PFSK-1 (cell line): ENCODE data around the gene OPA1.

Source experiments
- FOXP2 ChIP-seq: optimal IDR thresholded peaks from 2 replicates; pipeline ENCODE3; 2011; ENCODE audit warnings: borderline replicate concordance, control low read depth, inconsistent platforms; ENCODE audit not compliant: insufficient read depth; ENCODE audit errors: extremely low read length, extremely low read depth
- POLR2AphosphoS5 ChIP-seq: IDR thresholded peaks from 2 replicates; pipeline ENCODE4 v1.6.1; 2012; ENCODE audit warnings: low read depth, mild to moderate bottlenecking, control low read depth, low read length, moderate library complexity
- REST ChIP-seq, 2 experiments: IDR thresholded peaks; 2 replicates each; pipeline versions ENCODE4 v1.6.1 to v1.8.0; 2011 to 2012; ENCODE audit warnings: low read depth in 2 of 2, low read length in 2 of 2, control low read depth in 1 of 2, inconsistent platforms in 1 of 2, mild to moderate bottlenecking in 1 of 2, moderate library complexity in 1 of 2; ENCODE audit not compliant: insufficient read depth in 1 of 2
- SIN3A ChIP-seq: IDR thresholded peaks from 2 replicates; pipeline ENCODE4 v1.6.1; 2012; ENCODE audit warnings: mild to moderate bottlenecking, low read length, moderate library complexity, borderline replicate concordance; ENCODE audit not compliant: insufficient read depth
- TAF1 ChIP-seq: IDR thresholded peaks from 2 replicates; pipeline ENCODE4 v1.6.1; 2012; ENCODE audit warnings: low read length, control low read depth, borderline replicate concordance; ENCODE audit not compliant: insufficient read depth

OPA1 gene

GRCh38 chr3:193743702-193744047 is 150.7 kb downstream of the OPA1 start:
- no peak for TF ChIP-seq POLR2AphosphoS5
- no peak for TF ChIP-seq TAF1
- TF ChIP-seq SIN3A = no peak
- TF ChIP-seq REST (IDR thresholded peaks at IDR 0.05; ENCODE audit: insufficient read depth in 1 of 2, low read depth in 2 of 2, low read length in 2 of 2) = no peak
- TF ChIP-seq FOXP2 = no peak

GRCh38 chr3:193744048-193744821 is 151.2 kb downstream of the OPA1 start:
- TF ChIP-seq REST (IDR thresholded peaks at IDR 0.05; ENCODE audit: insufficient read depth in 1 of 2, low read depth in 2 of 2, low read length in 2 of 2) (no peak), TAF1 (no peak), POLR2AphosphoS5 (no peak), FOXP2 (no peak), SIN3A (no peak)

GRCh38 chr3:193744822-193745684 is 152.0 kb downstream of the OPA1 start:
- TF ChIP-seq REST (IDR thresholded peaks at IDR 0.05; ENCODE audit: insufficient read depth in 1 of 2, low read depth in 2 of 2, low read length in 2 of 2) (no peak), POLR2AphosphoS5 (no peak), FOXP2 (no peak), TAF1 (no peak), SIN3A (no peak)

GRCh38 chr3:193746832-193747231 is 153.8 kb downstream of the OPA1 start:
- TF ChIP-seq SIN3A (no peak), FOXP2 (no peak), POLR2AphosphoS5 (no peak), REST (IDR thresholded peaks at IDR 0.05; ENCODE audit: insufficient read depth in 1 of 2, low read depth in 2 of 2, low read length in 2 of 2) (no peak), TAF1 (no peak)
